Caco-2 (cell line): ENCODE measurements around the gene WLS. TPM values are rescaled to one million over a fixed set of nuclear protein-coding genes. Genes with fewer than 3 reads are reported as not detected.

ENCODE experiments used
- BruUV-seq: library from RNA; stranded (reverse); fragments of 400-500 nt; replicated peaks from 2 replicates; lab custom pipeline; 2021; lab: Mats Ljungman, UMichigan
- CTCF ChIA-PET: fragments of 300-600 bp; sonication (Branson Sonifier 250); formaldehyde crosslinking; loops from one replicate; lab custom pipeline; 2022; ENCODE audit warnings: antibody characterized with exemption; lab: Charles Lee
- POLR2A ChIA-PET: fragments of 300-600 bp; sonication (Branson Sonifier 250); formaldehyde crosslinking; loops from one replicate; lab custom pipeline; 2022; ENCODE audit warnings: antibody characterized with exemption; lab: Charles Lee
- DNase-seq, 2 experiments: peaks; one replicate each; pipeline versions ENCODE4 v3.0.0 to v3.0.0-alpha.2; 2020 to 2022
- H3K27me3 ChIP-seq: replicated peaks from 2 replicates; pipeline ENCODE4 v1.6.0; 2011; ENCODE audit warnings: low read length; ENCODE audit not compliant: control insufficient read depth, insufficient read depth
- H3K36me3 ChIP-seq: 2 replicates; pipeline ENCODE4 v1.5.1; 2011; ENCODE audit warnings: low read length; ENCODE audit not compliant: control insufficient read depth, insufficient read depth
- H3K4me1 ChIP-seq: fragments of 250-450 bp; sonication (Bioruptor Pico); 2 replicates; pipeline ENCODE4 v1.5.1; 2020; ENCODE audit warnings: mild to moderate bottlenecking
- H3K4me3 ChIP-seq: 2 replicates; pipeline ENCODE4 v1.5.1; 2011; ENCODE audit warnings: low read depth, mild to moderate bottlenecking, control low read depth, low read length
- H3K9me3 ChIP-seq: fragments of 250-450 bp; sonication (Bioruptor Pico); 2 replicates; pipeline ENCODE4 v1.5.1; 2020; ENCODE audit warnings: mild to moderate bottlenecking, moderate library complexity
- H3K27ac Mint-ChIP-seq: one replicate; pipeline ENCODE4 v1.8.0; 2022; ENCODE audit warnings: mixed read lengths; ENCODE audit not compliant: unreplicated experiment
- H3K27me3 Mint-ChIP-seq: one replicate; pipeline ENCODE4 v1.8.0; 2022; ENCODE audit warnings: mixed read lengths; ENCODE audit not compliant: insufficient read depth, unreplicated experiment
- H3K36me3 Mint-ChIP-seq: one replicate; pipeline ENCODE4 v1.8.0; 2022; ENCODE audit warnings: mild to moderate bottlenecking, mixed read lengths; ENCODE audit not compliant: insufficient read depth, unreplicated experiment
- H3K4me1 Mint-ChIP-seq: one replicate; pipeline ENCODE4 v1.8.0; 2022; ENCODE audit warnings: low read depth, mixed read lengths; ENCODE audit not compliant: unreplicated experiment
- H3K4me3 Mint-ChIP-seq: one replicate; pipeline ENCODE4 v1.8.0; 2022; ENCODE audit warnings: mild to moderate bottlenecking, moderate library complexity, mixed read lengths; ENCODE audit not compliant: unreplicated experiment
- H3K9me3 Mint-ChIP-seq: one replicate; pipeline ENCODE4 v1.8.0; 2022; ENCODE audit warnings: mixed read lengths; ENCODE audit not compliant: unreplicated experiment
- CTCF ChIP-seq, 2 experiments: fragments of 200-600 bp in 1 of 2; IDR thresholded peaks; 1 replicate in 1 of 2; 2 replicates in 1 of 2; pipeline versions ENCODE4 v1.5.1 to v1.8.0; 2011 to 2022; ENCODE audit warnings: antibody characterized with exemption in 1 of 2, control low read depth in 1 of 2, inconsistent platforms in 1 of 2, low read depth in 1 of 2, low read length in 1 of 2, mild to moderate bottlenecking in 1 of 2, moderate library complexity in 1 of 2; ENCODE audit not compliant: insufficient read depth in 1 of 2, severe bottlenecking in 1 of 2, unreplicated experiment in 1 of 2
- intact Hi-C: fragments of 100-400 bp; cut with micrococcal nuclease; formaldehyde crosslinking; loops from one replicate; pipeline ENCODE4 v1.10.0; 2022; ENCODE audit not compliant: unreplicated experiment
- total RNA-seq: library from RNA; stranded (reverse); gene quantifications from 2 replicates; pipeline ENCODE4 v1.2.3, GENCODE V29; 2022

WLS gene
- total RNA-seq, 1 experiment from 2014 or later = 72.3 TPM

- POLR2A ChIA-PET = no interaction called here
- no peak for TF ChIP-seq CTCF (IDR thresholded peaks at IDR 0.05; ENCODE audit: insufficient read depth in 1 of 2, low read depth in 1 of 2, low read length in 1 of 2, severe bottlenecking in 1 of 2, unreplicated experiment in 1 of 2)
- intact Hi-C loops = no loop called here
- H3K4me3 Mint-ChIP-seq = no peak overlapping the region
- H3K27me3 ChIP-seq = no peaks in the 10 kb centered on the region
- CTCF ChIA-PET = no interaction called here
- no peak overlapping the region for H3K27ac Mint-ChIP-seq
- H3K9me3 Mint-ChIP-seq = no peaks in the 10 kb centered on the region
- H3K9me3 ChIP-seq = no peaks in the 10 kb centered on the region
- BruUV-seq = no TSS peak
- H3K4me1 Mint-ChIP-seq = peaks cover 8% of the 10 kb centered on the region
- no peak overlapping the region for H3K4me3 ChIP-seq
- H3K4me1 ChIP-seq = no peaks in the 10 kb centered on the region; the same call in 1 of the 2 replicates
- no peaks in the 10 kb centered on the region for H3K27me3 Mint-ChIP-seq
- no peak for DNase-seq
- no peaks in the 10 kb centered on the region for H3K36me3 Mint-ChIP-seq
- no peaks in the 10 kb centered on the region for H3K36me3 ChIP-seq
These were observed 131.8 kb downstream of the WLS start for GRCh38 chr1:68100571-68100970.

- POLR2A ChIA-PET = no interaction called here
- no peak for TF ChIP-seq CTCF (IDR thresholded peaks at IDR 0.05; ENCODE audit: insufficient read depth in 1 of 2, low read depth in 1 of 2, low read length in 1 of 2, severe bottlenecking in 1 of 2, unreplicated experiment in 1 of 2)
- Histone ChIP-seq H3K4me1 (no peaks in the 10 kb centered on the region), H3K36me3 (no peaks in the 10 kb centered on the region), H3K27me3 (no peaks in the 10 kb centered on the region), H3K4me3 (no peak overlapping the region), H3K9me3 (no peaks in the 10 kb centered on the region)
- Mint-ChIP-seq H3K36me3 (no peaks in the 10 kb centered on the region), H3K27ac (no peak overlapping the region), H3K4me3 (no peak overlapping the region), H3K4me1 (no peaks in the 10 kb centered on the region), H3K9me3 (no peaks in the 10 kb centered on the region), H3K27me3 (no peaks in the 10 kb centered on the region)
- intact Hi-C loops = no loop called here
- CTCF ChIA-PET = no interaction called here
- no TSS peak for BruUV-seq
- no peak for DNase-seq
These were observed 138.6 kb downstream of the WLS start for GRCh38 chr1:68093737-68094136.

GRCh38 chr1:68087184-68087583, 145.1 kb downstream of the WLS start:
- no peaks in the 10 kb centered on the region for H3K4me1 Mint-ChIP-seq
- H3K4me3 ChIP-seq = no peak overlapping the region
- peaks cover 9% of the 10 kb centered on the region for H3K9me3 Mint-ChIP-seq
- H3K27ac Mint-ChIP-seq = no peak overlapping the region
- no peak for TF ChIP-seq CTCF (IDR thresholded peaks at IDR 0.05; ENCODE audit: insufficient read depth in 1 of 2, low read depth in 1 of 2, low read length in 1 of 2, severe bottlenecking in 1 of 2, unreplicated experiment in 1 of 2)
- no peaks in the 10 kb centered on the region for H3K4me1 ChIP-seq
- no peaks in the 10 kb centered on the region for H3K36me3 Mint-ChIP-seq
- no peak for DNase-seq
- intact Hi-C loops = no loop called here
- H3K4me3 Mint-ChIP-seq = no peak overlapping the region
- ChIA-PET CTCF (no interaction called here), POLR2A (no interaction called here)
- no TSS peak for BruUV-seq
- H3K27me3 ChIP-seq = no peaks in the 10 kb centered on the region
- H3K36me3 ChIP-seq = no peaks in the 10 kb centered on the region
- no peaks in the 10 kb centered on the region for H3K27me3 Mint-ChIP-seq
- no peaks in the 10 kb centered on the region for H3K9me3 ChIP-seq
